ENCODE results near the gene MAP3K14.
"Not testable (repeated sequence)": the region's sequence is repeated elsewhere in the genome, so short reads cannot be mapped to it uniquely, and the experiment has no call there.

The MAP3K14 gene

GRCh38 chr17:45315648-45316433 lies 979 bp downstream of the MAP3K14 start:
- no peak for DNase-seq (ENCODE audit: low spot score)

DNA sequence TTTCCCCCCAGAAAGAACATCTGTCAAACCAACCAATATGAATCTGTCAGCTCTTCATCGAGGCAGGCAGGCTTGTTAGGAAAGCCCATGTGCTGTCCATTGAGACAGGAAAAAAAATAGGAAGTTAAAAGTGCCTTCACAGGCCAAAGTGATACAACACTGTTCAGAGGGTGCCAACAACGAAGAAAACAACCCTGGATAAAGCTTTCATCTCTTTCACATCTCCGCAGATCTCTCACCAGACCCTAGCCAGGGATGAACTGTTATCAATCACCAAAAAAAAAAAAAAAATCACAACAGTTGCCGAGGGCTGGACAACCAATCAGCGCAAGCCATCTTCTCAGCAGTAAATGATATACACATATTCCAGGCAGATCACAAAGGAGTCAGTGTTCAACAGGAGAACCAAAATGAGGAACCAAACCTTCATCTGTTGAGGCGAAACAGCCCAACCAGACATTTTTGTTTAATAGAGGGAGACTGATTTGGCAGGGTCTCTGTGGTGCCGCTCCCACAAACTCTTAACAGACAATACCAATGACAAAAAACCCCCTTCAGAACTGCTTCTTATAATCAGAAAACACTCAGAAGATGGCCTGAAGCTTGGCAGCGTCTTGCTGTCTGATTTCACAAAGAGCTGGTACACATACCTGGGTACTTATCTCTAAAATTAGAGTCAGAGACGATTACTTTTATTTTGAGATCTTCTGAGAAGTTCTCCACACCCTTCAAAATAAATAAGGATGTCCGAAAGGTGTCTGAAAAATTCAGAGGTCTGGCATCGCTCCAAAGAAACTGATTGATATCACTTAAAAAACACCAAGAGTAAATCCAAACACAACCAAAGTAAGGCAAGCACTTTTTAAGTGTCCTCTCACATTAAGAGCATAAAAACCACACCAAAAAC lies 1.8 kb downstream of the MAP3K14 start:
- DNase-seq (ENCODE audit: low spot score) = no peak

GRCh38 chr17:45313996-45314740 lies 2.7 kb downstream of the MAP3K14 start:
- no peak for DNase-seq (ENCODE audit: low spot score)

- DNase-seq (ENCODE audit: low spot score) = no peak
Measured at GRCh38 chr17:45313421-45313771, 3.4 kb downstream of the MAP3K14 start.

DNA sequence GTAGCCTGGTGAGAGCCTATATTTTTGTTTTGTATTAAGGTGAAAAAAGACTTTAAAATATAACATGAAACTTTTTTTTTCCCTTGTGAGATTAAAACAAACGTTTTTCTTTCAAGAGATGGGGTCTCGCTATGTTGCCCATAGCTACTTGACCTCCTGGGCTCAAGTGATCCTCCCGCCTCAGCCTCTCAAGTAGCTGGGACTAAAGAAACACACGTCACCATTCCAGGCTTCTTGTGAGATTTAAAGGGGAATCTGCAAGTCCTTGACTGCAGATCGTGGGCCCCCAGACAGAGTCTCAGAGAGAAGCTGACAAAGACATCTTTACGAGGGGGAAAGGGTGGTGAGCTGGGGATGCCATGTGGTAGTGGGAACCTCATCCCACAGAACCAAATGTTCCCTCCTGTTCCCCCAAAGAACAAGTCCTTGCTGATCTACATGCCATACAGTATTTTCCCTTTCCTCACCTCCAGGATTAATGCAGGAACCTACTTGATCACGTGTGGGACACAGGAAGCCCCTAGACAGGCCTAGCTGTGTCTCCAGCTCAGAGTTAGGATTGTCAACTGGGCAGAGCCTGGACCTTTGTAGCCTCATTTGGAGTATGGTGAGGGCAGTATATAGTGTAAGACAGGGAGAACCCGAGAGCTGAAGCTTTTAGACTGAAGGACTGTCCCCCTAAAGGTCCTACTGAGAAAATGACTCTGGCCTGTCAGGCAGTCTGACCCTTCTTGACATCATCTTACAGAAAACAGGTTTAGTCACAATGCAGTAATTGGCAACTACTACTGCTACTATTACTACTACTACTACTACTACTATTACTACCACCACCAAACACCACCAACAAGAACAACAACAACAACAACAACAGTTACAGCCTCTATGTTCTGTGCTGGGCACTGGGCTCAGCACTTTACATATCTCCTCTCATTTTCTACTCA lies 4.1 kb downstream of the MAP3K14 start:
- DNase-seq (ENCODE audit: low spot score) = no peak

- DNase-seq (ENCODE audit: low spot score) = no peak
Measured at GRCh38 chr17:45311760-45312476, 4.9 kb downstream of the MAP3K14 start.

- no peak for DNase-seq (ENCODE audit: low spot score)
Measured at GRCh38 chr17:45311401-45311759, 5.4 kb downstream of the MAP3K14 start.

GRCh38 chr17:45310380-45311324 lies 6.2 kb downstream of the MAP3K14 start:
- no peak for DNase-seq (ENCODE audit: low spot score)

DNA sequence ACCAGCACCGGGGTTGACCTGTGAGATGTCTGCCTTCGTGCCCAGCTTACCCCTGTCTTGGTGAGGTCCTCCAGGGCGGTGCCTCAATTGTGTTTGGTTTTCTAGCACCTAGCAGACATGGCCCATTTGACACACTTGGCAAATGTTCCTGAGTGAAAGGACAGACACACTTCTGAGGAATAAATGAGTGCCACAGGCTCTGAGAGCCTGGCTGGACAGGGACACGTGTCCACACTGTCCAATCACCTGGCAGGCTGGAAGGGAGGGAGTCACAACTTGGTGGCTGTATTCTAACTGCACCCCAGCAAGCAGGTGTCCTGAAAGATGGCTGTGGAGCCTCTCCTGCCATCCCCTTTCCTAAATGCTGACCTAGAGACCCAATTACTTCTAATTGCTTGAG lies 7.4 kb downstream of the MAP3K14 start:
- DNase-seq (ENCODE audit: low spot score) = no peak

GRCh38 chr17:45308840-45309239 lies 8.0 kb downstream of the MAP3K14 start:
- no peak for DNase-seq (ENCODE audit: low spot score)

- DNase-seq (ENCODE audit: low spot score) = no peak
Measured at GRCh38 chr17:45308016-45308365, 8.8 kb downstream of the MAP3K14 start.

DNA sequence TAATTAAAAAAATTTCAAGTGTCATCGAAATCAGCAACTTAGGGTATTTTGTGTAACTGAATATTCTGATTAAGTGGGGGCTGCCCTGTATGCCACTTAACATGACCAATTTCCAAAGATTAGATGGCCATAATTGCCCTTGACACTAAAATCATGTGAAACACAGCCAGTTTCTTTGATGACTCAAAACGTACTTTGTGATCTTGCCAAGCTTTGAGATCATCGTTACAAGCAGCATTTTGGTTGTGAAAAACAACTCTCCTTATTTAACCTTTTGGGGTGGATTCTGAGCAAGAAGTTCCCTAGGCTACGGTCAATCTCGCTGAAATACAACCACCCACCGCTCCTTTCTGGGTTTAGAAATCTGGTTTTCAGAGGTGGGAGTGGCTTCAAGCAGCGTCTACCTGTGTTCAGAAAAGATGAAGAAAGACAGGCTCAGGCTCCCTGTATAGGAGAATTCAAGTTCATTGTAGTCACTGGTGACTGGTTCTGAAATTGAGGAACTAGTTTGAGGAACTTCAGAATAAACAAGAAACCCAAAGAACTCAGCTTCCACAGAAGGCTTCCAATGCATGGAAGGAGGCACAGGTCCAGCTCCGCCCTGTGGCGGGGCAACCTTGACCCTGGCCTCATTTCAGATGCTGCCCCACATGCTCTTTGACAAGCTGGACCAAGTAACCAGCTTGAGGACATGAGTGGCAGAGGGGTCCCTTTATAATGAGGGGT lies 9.4 kb downstream of the MAP3K14 start:
- DNase-seq (ENCODE audit: low spot score) = no peak

DNA sequence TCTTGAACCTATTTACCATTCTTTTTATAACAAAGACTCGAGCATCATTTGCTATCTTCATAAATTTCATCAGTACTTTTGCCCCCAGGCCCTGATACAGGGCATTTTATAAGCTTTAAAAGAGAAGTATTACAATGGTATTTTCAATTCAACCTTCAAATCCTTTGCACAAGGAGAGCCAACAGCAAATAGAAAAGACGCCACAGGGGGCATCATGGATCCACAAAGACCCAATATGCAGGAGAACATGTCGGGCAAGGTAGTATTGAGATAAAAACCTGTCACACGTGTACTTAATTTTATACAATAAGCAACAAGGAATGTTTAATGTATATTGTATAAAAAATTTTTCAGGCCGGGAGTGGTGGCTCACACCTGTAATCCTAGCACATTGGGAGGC lies 10.2 kb downstream of the MAP3K14 start:
- DNase-seq (ENCODE audit: low spot score) = no peak

- DNase-seq (ENCODE audit: low spot score) = no peak
Measured at GRCh38 chr17:45306094-45306493, 10.7 kb downstream of the MAP3K14 start.

DNA sequence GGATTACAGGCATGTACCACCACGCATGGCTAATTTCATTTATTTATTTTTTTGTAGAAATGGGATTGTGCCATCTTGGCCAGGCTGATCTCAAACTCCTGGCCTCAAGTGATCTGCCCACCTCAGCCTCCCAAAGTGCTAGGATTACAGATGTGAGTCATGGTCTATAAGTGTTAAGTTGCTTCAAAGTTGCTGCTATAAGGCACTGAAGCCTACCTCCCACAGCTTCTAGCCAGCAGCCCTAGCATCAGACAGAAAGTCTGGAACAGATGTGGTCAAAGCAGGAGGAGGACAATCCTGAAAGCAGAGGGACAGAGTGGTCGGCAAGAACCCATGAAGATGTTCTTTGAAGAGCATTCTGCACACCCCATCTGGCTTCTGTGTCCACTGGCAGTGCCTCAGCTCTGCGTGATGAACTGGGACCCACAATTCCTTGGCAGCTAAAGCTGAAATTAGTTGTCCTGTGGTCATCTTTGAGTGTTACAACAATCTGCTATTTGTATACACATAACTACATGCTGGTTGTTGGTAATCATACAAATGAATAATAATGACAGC lies 11.2 kb downstream of the MAP3K14 start:
- DNase-seq (ENCODE audit: low spot score) = no peak

DNA sequence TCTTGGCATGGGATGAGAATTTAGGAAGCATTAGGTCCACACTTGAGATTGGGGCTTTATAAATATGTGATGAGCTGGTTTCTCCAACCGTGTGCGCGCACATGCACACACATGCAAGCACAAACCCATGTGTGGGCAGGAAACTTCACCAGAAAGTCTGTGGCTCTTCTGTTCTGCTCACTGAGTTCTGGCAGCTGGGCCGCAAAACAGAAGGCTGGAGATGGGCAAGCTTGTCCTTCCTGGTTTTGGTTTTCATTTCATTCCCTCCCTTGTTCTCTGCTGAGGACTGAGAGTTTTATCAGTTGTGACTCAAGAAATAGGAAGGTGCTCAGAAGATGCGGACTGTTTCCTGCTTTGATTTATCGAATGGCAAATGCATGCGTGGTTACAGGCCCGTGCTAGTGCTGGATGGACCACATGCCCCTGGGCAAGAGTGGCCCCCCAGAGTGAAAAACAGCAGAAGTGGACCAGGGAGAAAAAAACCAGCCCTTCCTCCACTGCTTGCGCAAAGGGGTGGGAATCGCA lies 14.1 kb downstream of the MAP3K14 start:
- no peak for DNase-seq (ENCODE audit: low spot score)

DNA sequence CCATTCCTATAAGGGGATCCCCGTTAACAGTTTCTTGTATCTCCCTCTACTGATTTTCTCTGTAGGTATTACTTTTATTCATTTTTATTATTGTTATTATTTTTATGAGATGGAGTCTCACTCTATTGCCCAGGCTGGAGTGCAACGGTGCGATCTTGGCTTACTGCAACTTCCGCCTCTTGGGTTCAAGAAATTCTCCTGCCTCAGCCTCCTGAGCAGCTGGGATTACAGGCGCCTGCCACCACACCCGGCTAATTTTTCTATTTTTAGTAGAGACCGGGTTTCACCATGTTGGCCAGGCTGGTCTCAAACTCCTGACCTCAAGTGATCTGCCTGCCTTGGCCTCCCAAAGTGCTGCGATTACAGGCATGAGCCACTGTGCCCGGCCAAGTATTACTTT lies 14.6 kb downstream of the MAP3K14 start:
- not testable (repeated sequence) for DNase-seq (ENCODE audit: low spot score)

- DNase-seq (ENCODE audit: low spot score) = no peak
Measured at GRCh38 chr17:45301674-45302073, 15.1 kb downstream of the MAP3K14 start.

Data from globus pallidus (tissue), 1 donor.